Esophagus (tissue), 2 donors: Measurements from ENCODE around the gene PRSS57. TPM values are rescaled to one million over a fixed set of nuclear protein-coding genes. Genes with fewer than 3 reads are reported as not detected.

Source experiments
- H3K27ac ChIP-seq, 2 donors: one replicate each; pipeline ENCODE4 v1.5.1; 2013; ENCODE audit warnings: low read depth in 2 of 2, mild to moderate bottlenecking in 2 of 2, inconsistent platforms in 1 of 2, low read length in 1 of 2, moderate library complexity in 1 of 2
- H3K27me3 ChIP-seq, 2 donors: one replicate each; pipeline ENCODE4 v1.6.1; 2013; ENCODE audit warnings: low read length in 2 of 2, control low read depth in 1 of 2, mild to moderate bottlenecking in 1 of 2; ENCODE audit not compliant: insufficient read depth in 2 of 2, control insufficient read depth in 1 of 2
- H3K36me3 ChIP-seq, 2 donors: one replicate each; pipeline ENCODE4 v1.6.1; 2013; ENCODE audit warnings: low read length in 1 of 2; ENCODE audit not compliant: control insufficient read depth in 2 of 2, insufficient read depth in 2 of 2
- H3K4me1 ChIP-seq, 2 donors: one replicate each; pipeline ENCODE4 v1.6.1; 2013; ENCODE audit warnings: low read length in 1 of 2; ENCODE audit not compliant: control insufficient read depth in 2 of 2, insufficient read depth in 2 of 2
- H3K4me3 ChIP-seq, 2 donors: one replicate each; pipeline ENCODE4 v1.5.1; 2013; ENCODE audit warnings: low read length in 2 of 2, mild to moderate bottlenecking in 2 of 2, low read depth in 1 of 2, moderate library complexity in 1 of 2
- H3K9me3 ChIP-seq, 2 donors: one replicate each; pipeline ENCODE4 v1.6.1; 2013; ENCODE audit warnings: mild to moderate bottlenecking in 2 of 2, low read depth in 1 of 2, low read length in 1 of 2, moderate library complexity in 1 of 2; ENCODE audit not compliant: control insufficient read depth in 2 of 2, insufficient read depth in 1 of 2
- WGBS, 2 donors: extraction: QIAGEN DNeasy Blood & Tissue Kit; methylation state at CpG; one replicate each; pipeline ENCODE4 v1.1.7; 2013; 5-methylcytosine and 5-hydroxymethylcytosine counted together
- polyA plus RNA-seq, 2 donors: library from polyadenylated mRNA; stranded (reverse); fragments of 200-250 nt; gene quantifications; one replicate each; pipeline ENCODE4 v1.2.3, GENCODE V29; 2013
- donor health status: healthy with polysubstance abuse.
- donor health status: Bipolar disorder and iron deficiency.

The PRSS57 gene
- polyA plus RNA-seq, 2 donors = not detected

GRCh38 chr19:645912-646778, 49.1 kb downstream of the PRSS57 start:
- no peaks in the 10 kb centered on the region for H3K9me3 ChIP-seq
- peaks cover 7 to 51% of the 10 kb centered on the region in 2 donors for H3K36me3 ChIP-seq
- no peaks in the 10 kb centered on the region for H3K27me3 ChIP-seq
- peaks cover 0 to 6% of the 10 kb centered on the region in 2 donors for H3K4me1 ChIP-seq
- WGBS, 2 donors = 91 to 92% methylated on average over 60 to 62 of the region's 62 CpGs
- no peak overlapping the region for H3K27ac ChIP-seq
- H3K4me3 ChIP-seq = no peak overlapping the region

GRCh38 chr19:644789-645188, 50.5 kb downstream of the PRSS57 start:
- Histone ChIP-seq H3K27ac (no peak overlapping the region), H3K4me1 (peaks cover 0 to 6% of the 10 kb centered on the region in 2 donors), H3K9me3 (no peaks in the 10 kb centered on the region), H3K27me3 (no peaks in the 10 kb centered on the region), H3K4me3 (no peak overlapping the region), H3K36me3 (peaks cover 7 to 44% of the 10 kb centered on the region in 2 donors)
- 73 to 80% methylated on average over 14 of the region's 14 CpGs for WGBS, 2 donors

GRCh38 chr19:644363-644762, 50.9 kb downstream of the PRSS57 start:
- peaks cover 0 to under 1% of the 10 kb centered on the region in 2 donors for H3K9me3 ChIP-seq
- no peaks in the 10 kb centered on the region for H3K27me3 ChIP-seq
- no peak overlapping the region for H3K4me3 ChIP-seq
- 66 to 76% methylated on average over 26 to 28 of the region's 28 CpGs for WGBS, 2 donors
- peaks cover 4 to 41% of the 10 kb centered on the region in 2 donors for H3K36me3 ChIP-seq
- H3K27ac ChIP-seq = no peak overlapping the region
- H3K4me1 ChIP-seq = peaks cover 0 to 7% of the 10 kb centered on the region in 2 donors

- H3K27me3 ChIP-seq = no peaks in the 10 kb centered on the region
- WGBS, 2 donors = 86 to 89% methylated on average over 24 of the region's 24 CpGs
Measured at GRCh38 chr19:643736-644135, 51.5 kb downstream of the PRSS57 start.

GRCh38 chr19:642767-643727, 52.2 kb downstream of the PRSS57 start:
- WGBS, 2 donors = 82% methylated on average over 56 to 70 of the region's 70 CpGs

More at GRCh38 chr19:643736-644135, 51.5 kb downstream of the PRSS57 start:
- Histone ChIP-seq H3K36me3 (peaks cover 0 to 35% of the 10 kb centered on the region in 2 donors), H3K9me3 (peaks cover 0 to 3% of the 10 kb centered on the region in 2 donors), H3K4me1 (peaks cover 6 to 14% of the 10 kb centered on the region in 2 donors), H3K27ac (no peak overlapping the region), H3K4me3 (no peak overlapping the region)

GRCh38 chr19:641702-642101, 53.5 kb downstream of the PRSS57 start:
- Histone ChIP-seq H3K9me3 (peaks cover 0 to 3% of the 10 kb centered on the region in 2 donors), H3K36me3 (peaks cover 0 to 20% of the 10 kb centered on the region in 2 donors), H3K27ac (peak overlapping the region; percentile 62 to 65), H3K27me3 (no peaks in the 10 kb centered on the region), H3K4me1 (peaks cover 6 to 14% of the 10 kb centered on the region in 2 donors), H3K4me3 (peak overlapping the region; percentile 18 to 38)
- 51 to 60% methylated on average over 17 of the region's 17 CpGs for WGBS, 2 donors

More at GRCh38 chr19:642767-643727, 52.2 kb downstream of the PRSS57 start:
- peaks cover 0 to 3% of the 10 kb centered on the region in 2 donors for H3K9me3 ChIP-seq
- peaks cover 0 to 30% of the 10 kb centered on the region in 2 donors for H3K36me3 ChIP-seq
- peaks cover 6 to 14% of the 10 kb centered on the region in 2 donors for H3K4me1 ChIP-seq
- no peaks in the 10 kb centered on the region for H3K27me3 ChIP-seq
- H3K4me3 ChIP-seq = no peak overlapping the region
- no peak overlapping the region for H3K27ac ChIP-seq

- Histone ChIP-seq H3K4me3 (peak overlapping the region in 1 of 2 donors; percentile 38), H3K36me3 (peaks cover 0 to 11% of the 10 kb centered on the region in 2 donors), H3K27me3 (no peaks in the 10 kb centered on the region), H3K27ac (no peak overlapping the region), H3K4me1 (peaks cover 6 to 14% of the 10 kb centered on the region in 2 donors), H3K9me3 (peaks cover 0 to 3% of the 10 kb centered on the region in 2 donors)
- 88 to 89% methylated on average over 30 to 31 of the region's 31 CpGs for WGBS, 2 donors
Measured at GRCh38 chr19:640606-641189, 54.6 kb downstream of the PRSS57 start.

GRCh38 chr19:640161-640558, 55.1 kb downstream of the PRSS57 start:
- peaks cover 0 to 10% of the 10 kb centered on the region in 2 donors for H3K36me3 ChIP-seq
- WGBS, 2 donors = 40 to 43% methylated on average over 25 of the region's 25 CpGs
- peak overlapping the region in 1 of 2 donors; percentile 38 for H3K4me3 ChIP-seq
- H3K4me1 ChIP-seq = peaks cover 6 to 14% of the 10 kb centered on the region in 2 donors
- H3K27ac ChIP-seq = no peak overlapping the region
- H3K27me3 ChIP-seq = no peaks in the 10 kb centered on the region
- H3K9me3 ChIP-seq = peaks cover 0 to 3% of the 10 kb centered on the region in 2 donors
